Measurements from ENCODE around the gene STT3B. TPM values are rescaled to one million over a fixed set of nuclear protein-coding genes. Genes with fewer than 3 reads are reported as not detected.

The STT3B gene
- total RNA-seq, 4 donors from 2014 or later = 62.4 to 99.3 (median 69.0) TPM

- intact Hi-C loops (cut with DNase I; ENCODE audit: low total_unique reads) (no loop called here), in situ Hi-C loops (cut with MboI; ENCODE audit: low sequenced_read_pairs in 4 of 4) (no loop called here)
- H3K4me1 ChIP-seq = no peaks in the 10 kb centered on the region
- no peaks in the 10 kb centered on the region for H3K27me3 ChIP-seq
- H3K9me3 ChIP-seq = peaks cover 0 to 11% (median 11%) of the 10 kb centered on the region in 3 donors
- DNase-seq (no peak), ATAC-seq (no peak)
- peaks cover 0 to 3% of the 10 kb centered on the region in 2 donors for H3K36me3 ChIP-seq
- TF ChIP-seq CTCF (IDR thresholded peaks at IDR 0.05 in 4 of 5, conservative IDR thresholded peaks at IDR 0.05 in 1 of 5) = no peak
- no peak for TF ChIP-seq POLR2A (IDR thresholded peaks at IDR 0.05)
- no peak overlapping the region for H3K4me3 ChIP-seq
- H3K27ac ChIP-seq = no peak overlapping the region
Measured at GRCh38 chr3:31652296-31652695, 119.6 kb downstream of the STT3B start.

GRCh38 chr3:31653464-31653863 lies 120.7 kb downstream of the STT3B start:
- Histone ChIP-seq H3K9me3 (peaks cover 0 to 11% (median 11%) of the 10 kb centered on the region in 3 donors), H3K4me3 (no peak overlapping the region), H3K27ac (no peak overlapping the region), H3K27me3 (no peaks in the 10 kb centered on the region), H3K4me1 (no peaks in the 10 kb centered on the region), H3K36me3 (peaks cover 0 to 3% of the 10 kb centered on the region in 2 donors)
- in situ Hi-C loops (cut with MboI; ENCODE audit: low sequenced_read_pairs in 4 of 4) (no loop called here), intact Hi-C loops (cut with DNase I; ENCODE audit: low total_unique reads) (no loop called here)
- ATAC-seq (no peak), DNase-seq (no peak)
- TF ChIP-seq POLR2A (IDR thresholded peaks at IDR 0.05) (no peak), CTCF (IDR thresholded peaks at IDR 0.05 in 4 of 5, conservative IDR thresholded peaks at IDR 0.05 in 1 of 5) (no peak)

GRCh38 chr3:31654998-31655397 lies 122.3 kb downstream of the STT3B start:
- no peak for DNase-seq
- Histone ChIP-seq H3K27me3 (no peaks in the 10 kb centered on the region), H3K27ac (no peak overlapping the region), H3K4me3 (no peak overlapping the region), H3K4me1 (no peaks in the 10 kb centered on the region), H3K36me3 (peaks cover 0 to 3% of the 10 kb centered on the region in 2 donors), H3K9me3 (peaks cover 0 to 8% (median 8%) of the 10 kb centered on the region in 3 donors)
- intact Hi-C loops (cut with DNase I; ENCODE audit: low total_unique reads) = no loop called here
- ATAC-seq = no peak
- TF ChIP-seq CTCF (IDR thresholded peaks at IDR 0.05 in 4 of 5, conservative IDR thresholded peaks at IDR 0.05 in 1 of 5) = no peak
- TF ChIP-seq POLR2A (IDR thresholded peaks at IDR 0.05) = no peak
- in situ Hi-C loops (cut with MboI; ENCODE audit: low sequenced_read_pairs in 4 of 4) = no loop called here

GRCh38 chr3:31659246-31659645 lies 126.5 kb downstream of the STT3B start:
- DNase-seq (no peak), ATAC-seq (no peak)

More at GRCh38 chr3:31659246-31659645, 126.5 kb downstream of the STT3B start:
- intact Hi-C loops (cut with DNase I; ENCODE audit: low total_unique reads) = no loop called here
- Histone ChIP-seq H3K27ac (no peak overlapping the region), H3K27me3 (no peaks in the 10 kb centered on the region), H3K9me3 (peaks cover 0 to 8% (median 5%) of the 10 kb centered on the region in 3 donors), H3K4me1 (no peaks in the 10 kb centered on the region), H3K36me3 (no peaks in the 10 kb centered on the region), H3K4me3 (no peak overlapping the region)
- in situ Hi-C loops (cut with MboI; ENCODE audit: low sequenced_read_pairs in 4 of 4) = no loop called here
- TF ChIP-seq CTCF (IDR thresholded peaks at IDR 0.05 in 4 of 5, conservative IDR thresholded peaks at IDR 0.05 in 1 of 5) = no peak
- no peak for TF ChIP-seq POLR2A (IDR thresholded peaks at IDR 0.05)
